Neural cell (in vitro differentiated cells): Measurements from ENCODE around the gene TNFAIP8L1. TPM values are rescaled to one million over a fixed set of nuclear protein-coding genes. Genes with fewer than 3 reads are reported as not detected.

Experiments used
- H2AFZ ChIP-seq: fragments of 200-600, 300-800 bp; sonication (generic), shearing (Covaris generic); 2 replicates; pipeline ENCODE4 v1.6.0; 2014; ENCODE audit warnings: low read depth, mild to moderate bottlenecking, antibody characterized with exemption, low read length, moderate library complexity
- H3F3A ChIP-seq: fragments of 200-600 bp; shearing (Covaris generic); 2 replicates; pipeline ENCODE4 v1.6.1; 2016; ENCODE audit warnings: mild to moderate bottlenecking, moderate library complexity, mixed read lengths, antibody characterized with exemption, low read length; ENCODE audit not compliant: insufficient read depth, poor library complexity, severe bottlenecking
- H3K27ac ChIP-seq: fragments of 200-600, 300-800 bp; sonication (generic), shearing (Covaris generic); 2 replicates; pipeline ENCODE4 v1.5.1; 2014; ENCODE audit warnings: mild to moderate bottlenecking, low read length, moderate library complexity
- H3K27me3 ChIP-seq: fragments of 300-800, 200-600 bp; sonication (generic), shearing (Covaris generic); 2 replicates; pipeline ENCODE4 v1.6.0; 2014; ENCODE audit warnings: mild to moderate bottlenecking, low read depth, low read length, moderate library complexity; ENCODE audit not compliant: insufficient read depth
- H3K36me3 ChIP-seq: fragments of 300-800, 200-600 bp; sonication (generic), shearing (Covaris generic); 2 replicates; pipeline ENCODE4 v1.5.1; 2014; ENCODE audit warnings: mild to moderate bottlenecking, antibody characterized with exemption, low read length, moderate library complexity; ENCODE audit not compliant: insufficient read depth
- H3K4me2 ChIP-seq: fragments of 300-800, 200-600 bp; sonication (generic), shearing (Covaris generic); 2 replicates; pipeline ENCODE4 v1.6.0; 2014; ENCODE audit warnings: mild to moderate bottlenecking, low read length
- H3K4me3 ChIP-seq: fragments of 300-800, 200-600 bp; sonication (generic), shearing (Covaris generic); 2 replicates; pipeline ENCODE4 v1.5.1; 2014; ENCODE audit warnings: mild to moderate bottlenecking, low read length, moderate library complexity
- H3K79me2 ChIP-seq: fragments of 200-600 bp; shearing (Covaris generic); replicated peaks from 2 replicates; pipeline ENCODE4 v1.6.0; 2014; ENCODE audit warnings: mild to moderate bottlenecking, low read length, moderate library complexity; ENCODE audit not compliant: insufficient read depth
- H3K9ac ChIP-seq: fragments of 300-800, 200-600 bp; sonication (generic), shearing (Covaris generic); 2 replicates; pipeline ENCODE4 v1.6.1; 2016; ENCODE audit warnings: mild to moderate bottlenecking, low read length, mixed read lengths
- H3K9me2 ChIP-seq: fragments of 200-600 bp; shearing (Covaris generic); 2 replicates; pipeline ENCODE4 v1.6.1; 2016; ENCODE audit warnings: mild to moderate bottlenecking, low read length, mixed read lengths; ENCODE audit not compliant: insufficient read depth
- H3K9me3 ChIP-seq: fragments of 200-600, 300-800 bp; sonication (generic), shearing (Covaris generic); 2 replicates; pipeline ENCODE4 v1.6.1; 2016; ENCODE audit warnings: mild to moderate bottlenecking, mixed run types, low read length, moderate library complexity, mixed read lengths
- H4K20me1 ChIP-seq: fragments of 200-600 bp; shearing (Covaris generic); 2 replicates; pipeline ENCODE4 v1.6.1; 2016; ENCODE audit warnings: mild to moderate bottlenecking, mixed run types; ENCODE audit not compliant: insufficient read depth
- CTCF ChIP-seq: fragments of 450-650 bp; IDR thresholded peaks from 2 replicates; pipeline ENCODE4 v1.5.1; 2014; ENCODE audit warnings: antibody characterized with exemption, mild to moderate bottlenecking, moderate library complexity; ENCODE audit not compliant: poor library complexity, severe bottlenecking
- EP300 ChIP-seq: fragments of 450-650 bp; conservative IDR thresholded peaks from 2 replicates; pipeline ENCODE4 v1.6.1; 2014; ENCODE audit warnings: antibody characterized with exemption, mild to moderate bottlenecking, moderate library complexity; ENCODE audit not compliant: poor library complexity, severe bottlenecking
- EZH2 ChIP-seq: fragments of 200-600, 300-800 bp; shearing (Covaris generic), sonication (generic); IDR thresholded peaks from 2 replicates; pipeline ENCODE4 v1.6.1; 2014; ENCODE audit warnings: antibody characterized with exemption, low read length, borderline replicate concordance, mild to moderate bottlenecking; ENCODE audit not compliant: insufficient read depth, poor library complexity, severe bottlenecking
- MXI1 ChIP-seq: fragments of 450-650 bp; conservative IDR thresholded peaks from 2 replicates; pipeline ENCODE4 v1.6.1; 2014; ENCODE audit warnings: antibody characterized with exemption, mild to moderate bottlenecking; ENCODE audit not compliant: poor library complexity, severe bottlenecking
- POLR2AphosphoS5 ChIP-seq: IDR thresholded peaks from 2 replicates; pipeline ENCODE4 v1.6.1; 2012
- RAD21 ChIP-seq: fragments of 450-650 bp; conservative IDR thresholded peaks from 2 replicates; pipeline ENCODE4 v1.6.1; 2014; ENCODE audit warnings: antibody characterized with exemption, mild to moderate bottlenecking, moderate library complexity
- REST ChIP-seq: IDR thresholded peaks from 2 replicates; pipeline ENCODE4 v1.6.1; 2012; ENCODE audit warnings: borderline replicate concordance
- SMC3 ChIP-seq: fragments of 450-650 bp; conservative IDR thresholded peaks from 2 replicates; pipeline ENCODE4 v1.6.1; 2014; ENCODE audit warnings: antibody characterized with exemption, mild to moderate bottlenecking, moderate library complexity; ENCODE audit not compliant: poor library complexity
- TAF1 ChIP-seq: IDR thresholded peaks from 2 replicates; pipeline ENCODE4 v1.6.1; 2012; ENCODE audit warnings: low read depth
- polyA plus RNA-seq: library from polyadenylated mRNA; depleted of rRNA; stranded (reverse); fragments of >200 nt; gene quantifications from 2 replicates; pipeline ENCODE4 v1.2.3, GENCODE V29; 2014

TNFAIP8L1 gene
- polyA plus RNA-seq, 1 donor from 2014 or later: 0.99 TPM

- H3K36me3 ChIP-seq: no peaks in the 10 kb centered on the region
- no peaks in the 10 kb centered on the region for H3K9me3 ChIP-seq
- H3K27ac ChIP-seq: no peak overlapping the region
- no peaks in the 10 kb centered on the region for H3K27me3 ChIP-seq
- no peak overlapping the region for H2AFZ ChIP-seq
- H3K9me2 ChIP-seq: no peaks in the 10 kb centered on the region
- no peak overlapping the region for H3K4me2 ChIP-seq
- H3F3A ChIP-seq: no peaks in the 10 kb centered on the region
- TF ChIP-seq RAD21 (no peak), CTCF (no peak), EZH2 (no peak), EP300 (no peak)
- no peak overlapping the region for H3K9ac ChIP-seq
- H3K79me2 ChIP-seq: no peaks in the 10 kb centered on the region
- no peak overlapping the region for H3K4me3 ChIP-seq
- H4K20me1 ChIP-seq: no peaks in the 10 kb centered on the region
Measured at GRCh38 chr19:4690361-4690760, 51.0 kb downstream of the TNFAIP8L1 start.

GRCh38 chr19:4691373-4691772 is 52.1 kb downstream of the TNFAIP8L1 start:
- Histone ChIP-seq H2AFZ (no peak overlapping the region), H3K27ac (no peak overlapping the region), H3K4me2 (no peak overlapping the region), H3K79me2 (no peaks in the 10 kb centered on the region), H3K9me2 (no peaks in the 10 kb centered on the region), H3F3A (no peaks in the 10 kb centered on the region), H4K20me1 (no peaks in the 10 kb centered on the region), H3K27me3 (no peaks in the 10 kb centered on the region), H3K36me3 (no peaks in the 10 kb centered on the region), H3K4me3 (no peak overlapping the region), H3K9me3 (no peaks in the 10 kb centered on the region), H3K9ac (no peak overlapping the region)
- TF ChIP-seq TAF1 (no peak), RAD21 (no peak), CTCF (no peak), SMC3 (no peak), EZH2 (no peak), MXI1 (no peak), REST (no peak), POLR2AphosphoS5 (no peak), EP300 (no peak)
